DND-41 (cell line): Measurements from ENCODE around the gene PHOSPHO2.

Source experiments
- ATAC-seq: fragments of 200-7000 bp; cut with Tn5 transposase; 3 replicates; pipeline ENCODE4 v1.9.1; 2021; ENCODE audit warnings: low read depth; ENCODE audit not compliant: insufficient read depth
- DNase-seq: peaks from one replicate; pipeline ENCODE4 v3.0.0-alpha.2; 2020
- H2AFZ ChIP-seq: 2 replicates; pipeline ENCODE4 v1.6.0; 2012; ENCODE audit warnings: low read depth, low read length
- H3K27ac ChIP-seq: 2 replicates; pipeline ENCODE4 v1.5.1; 2012; ENCODE audit warnings: low read length, inconsistent platforms
- H3K27me3 ChIP-seq: fragments of 200-600 bp; sonication (generic); 2 replicates; pipeline ENCODE4 v1.6.0; 2012; ENCODE audit warnings: low read length, mild to moderate bottlenecking, inconsistent platforms; ENCODE audit not compliant: insufficient read depth, poor library complexity
- H3K36me3 ChIP-seq: 2 replicates; pipeline ENCODE4 v1.5.1; 2012; ENCODE audit warnings: low read length, inconsistent platforms; ENCODE audit not compliant: insufficient read depth
- H3K4me1 ChIP-seq: 2 replicates; pipeline ENCODE4 v1.5.1; 2012; ENCODE audit warnings: mild to moderate bottlenecking, low read length; ENCODE audit not compliant: insufficient read depth
- H3K4me2 ChIP-seq: 2 replicates; pipeline ENCODE4 v1.6.0; 2012; ENCODE audit warnings: mild to moderate bottlenecking, moderate library complexity, low read length, inconsistent platforms; ENCODE audit not compliant: insufficient read depth
- H3K4me3 ChIP-seq, 2 experiments: fragments of 200-600 bp in 1 of 2; shearing (Covaris generic) in 1 of 2; 2 replicates each; pipeline ENCODE4 v1.5.1; 2012 to 2016; ENCODE audit warnings: inconsistent platforms in 2 of 2, low read length in 2 of 2, mild to moderate bottlenecking in 2 of 2, low read depth in 1 of 2, moderate library complexity in 1 of 2
- H3K79me2 ChIP-seq: 2 replicates; pipeline ENCODE4 v1.6.0; 2012; ENCODE audit warnings: low read length, inconsistent platforms; ENCODE audit not compliant: insufficient read depth
- H3K9ac ChIP-seq: 2 replicates; pipeline ENCODE4 v1.6.0; 2012; ENCODE audit warnings: low read depth, mild to moderate bottlenecking, inconsistent platforms, low read length, moderate library complexity
- H3K9me3 ChIP-seq: 2 replicates; pipeline ENCODE4 v1.5.1; 2012; ENCODE audit warnings: low read length, moderate library complexity, mild to moderate bottlenecking, inconsistent platforms; ENCODE audit not compliant: insufficient read depth, severe bottlenecking
- H4K20me1 ChIP-seq: 2 replicates; pipeline ENCODE4 v1.6.0; 2012; ENCODE audit warnings: low read length; ENCODE audit not compliant: insufficient read depth
- CTCF ChIP-seq: IDR thresholded peaks from 2 replicates; pipeline ENCODE4 v1.5.1; 2012; ENCODE audit warnings: borderline replicate concordance, low read length, moderate library complexity, mild to moderate bottlenecking; ENCODE audit not compliant: poor library complexity, severe bottlenecking; ENCODE audit errors: extremely low read depth
- EZH2 ChIP-seq: IDR thresholded peaks from 3 replicates; pipeline ENCODE4 v1.6.1; 2012; ENCODE audit warnings: borderline replicate concordance, low read depth, mild to moderate bottlenecking, moderate library complexity, low read length, inconsistent platforms; ENCODE audit not compliant: severe bottlenecking

PHOSPHO2 gene

GRCh38 chr2:169694113-169694893 lies at the start of gene PHOSPHO2, which contains the start of gene CFAP210:
Gene PHOSPHO2, plus strand, starts transcription at chr2:169694469. Its CDS starts 6,503 bp downstream, at chr2:169700972.
Gene CFAP210, minus strand, starts transcription at chr2:169694405. Its CDS starts 78 bp downstream, at chr2:169694327.
- peak within 1 kb of the TSS; percentile 66 to 74 for H3K4me3 ChIP-seq
- H3K9ac ChIP-seq = peak within 1 kb of the TSS; percentile 63
- peak within 1 kb of the TSS; percentile 91 for H2AFZ ChIP-seq
- DNase-seq = peak; percentile 96
- H3K4me2 ChIP-seq = peak within 1 kb of the TSS; percentile 96
- H3K79me2 ChIP-seq = no peaks in the 10 kb centered on the region
- no peaks in the 10 kb centered on the region for H3K27me3 ChIP-seq
- H4K20me1 ChIP-seq = no peaks in the 10 kb centered on the region
- no peaks in the 10 kb centered on the region for H3K9me3 ChIP-seq
- H3K4me1 ChIP-seq = peaks cover 22% of the 10 kb centered on the region
- ATAC-seq = peak; percentile 99
- peak within 1 kb of the TSS; percentile 64 for H3K27ac ChIP-seq
- TF ChIP-seq CTCF (no peak), EZH2 (no peak)
- peaks cover 6% of the 10 kb centered on the region; the same call in 1 of the 2 replicates for H3K36me3 ChIP-seq

GRCh38 chr2:169647496-169647895 lies 46.8 kb upstream of the PHOSPHO2 start:
- H3K36me3 ChIP-seq = no peaks in the 10 kb centered on the region
- no peak overlapping the region for H3K4me3 ChIP-seq
- H2AFZ ChIP-seq = no peak overlapping the region
- H3K4me2 ChIP-seq = no peak overlapping the region
- H3K9ac ChIP-seq = no peak overlapping the region
- no peaks in the 10 kb centered on the region for H3K9me3 ChIP-seq
- no peak for TF ChIP-seq EZH2
- no peak for TF ChIP-seq CTCF
- H3K27me3 ChIP-seq = no peaks in the 10 kb centered on the region
- no peak for DNase-seq
- no peaks in the 10 kb centered on the region for H4K20me1 ChIP-seq
- no peaks in the 10 kb centered on the region for H3K79me2 ChIP-seq
- H3K27ac ChIP-seq = no peak overlapping the region
- H3K4me1 ChIP-seq = no peaks in the 10 kb centered on the region
- no peak for ATAC-seq

GRCh38 chr2:169649278-169649677 lies 45.0 kb upstream of the PHOSPHO2 start:
- Histone ChIP-seq H4K20me1 (no peaks in the 10 kb centered on the region), H3K4me1 (no peaks in the 10 kb centered on the region), H3K4me2 (no peak overlapping the region), H3K27ac (no peak overlapping the region), H3K79me2 (no peaks in the 10 kb centered on the region), H2AFZ (no peak overlapping the region), H3K9ac (no peak overlapping the region), H3K9me3 (no peaks in the 10 kb centered on the region), H3K36me3 (no peaks in the 10 kb centered on the region), H3K4me3 (no peak overlapping the region), H3K27me3 (peaks cover 4% of the 10 kb centered on the region)
- ATAC-seq = no peak
- DNase-seq = no peak
- TF ChIP-seq EZH2 (no peak), CTCF (no peak)
